GM10248 (cell line): ENCODE data around the gene NECTIN2.

Experiments
- CTCF ChIA-PET: fragments of 300-600 bp; sonication (Branson Sonifier 250); formaldehyde crosslinking; extraction: SDS; loops from one replicate; lab custom pipeline; 2021; ENCODE audit warnings: antibody characterized with exemption; lab: Yijun Ruan, JAX
- POLR2A ChIA-PET: fragments of 350-650 bp; sonication (Branson Sonifier 250); formaldehyde crosslinking; extraction: SDS; loops from one replicate; lab custom pipeline; 2020; ENCODE audit warnings: antibody characterized with exemption; lab: Yijun Ruan, JAX
- DNase-seq: peaks from one replicate; pipeline ENCODE4 v3.0.0; 2012; ENCODE audit errors: extremely low spot score
- CTCF ChIP-seq: IDR thresholded peaks from 2 replicates; pipeline ENCODE4 v1.5.1; 2012; ENCODE audit warnings: mild to moderate bottlenecking, low read depth; ENCODE audit errors: extremely low read depth, missing control alignments, control extremely low read depth

Gene NECTIN2

DNA sequence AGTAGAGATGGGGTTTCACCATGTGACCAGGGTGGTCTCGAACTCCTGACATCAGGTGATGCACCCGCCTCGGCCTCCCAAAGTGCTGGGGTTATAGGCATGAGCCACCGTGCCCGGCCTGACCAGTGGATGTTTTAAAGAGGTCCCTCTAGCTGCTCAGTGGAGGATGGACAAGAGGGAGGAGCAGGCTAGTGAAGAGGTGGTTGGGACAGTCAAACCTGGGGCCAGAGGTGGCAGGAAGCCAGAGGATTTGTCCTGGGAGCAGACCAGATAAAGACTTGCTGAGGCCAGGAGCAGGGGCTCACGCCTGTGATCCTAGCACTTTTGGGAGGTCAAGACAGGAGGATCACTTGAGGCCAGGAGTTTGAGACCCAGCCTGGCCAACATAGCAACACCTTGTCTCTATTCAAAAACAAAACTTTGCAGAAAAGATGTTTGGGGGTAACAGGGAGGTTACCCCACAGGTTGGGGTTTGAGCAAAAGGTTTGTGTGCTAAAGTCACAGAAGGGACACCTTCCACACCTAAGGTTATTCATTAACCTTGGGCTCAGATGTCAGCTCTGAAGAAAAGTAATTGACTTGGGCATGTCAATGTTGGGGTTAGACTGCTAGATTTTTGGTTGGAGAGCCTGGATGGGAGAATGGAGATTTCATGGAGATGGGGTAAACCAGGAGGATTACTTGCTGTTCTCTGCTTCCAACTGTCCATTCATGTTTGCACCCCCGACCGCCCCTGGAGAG, 28.2 kb upstream of the NECTIN2 start:
- no peak for DNase-seq
- ChIA-PET CTCF (interaction anchor here (0.7 to 1.8 kb wide), 2 partner anchors 9 to 10 kb away, joined by 4 to 5 read pairs; partner anchors contain the start of gene BCAM), POLR2A (no interaction called here)
- no peak for TF ChIP-seq CTCF

- ChIA-PET POLR2A (no interaction called here), CTCF (interaction anchor here (0.7 kb wide), 1 partner anchor 9 kb away, joined by 4 read pairs; the partner anchor contains the start of gene BCAM)
- TF ChIP-seq CTCF = no peak
- no peak for DNase-seq
These were observed 27.5 kb upstream of the NECTIN2 start for GRCh38 chr19:44818466-44819031.

DNA sequence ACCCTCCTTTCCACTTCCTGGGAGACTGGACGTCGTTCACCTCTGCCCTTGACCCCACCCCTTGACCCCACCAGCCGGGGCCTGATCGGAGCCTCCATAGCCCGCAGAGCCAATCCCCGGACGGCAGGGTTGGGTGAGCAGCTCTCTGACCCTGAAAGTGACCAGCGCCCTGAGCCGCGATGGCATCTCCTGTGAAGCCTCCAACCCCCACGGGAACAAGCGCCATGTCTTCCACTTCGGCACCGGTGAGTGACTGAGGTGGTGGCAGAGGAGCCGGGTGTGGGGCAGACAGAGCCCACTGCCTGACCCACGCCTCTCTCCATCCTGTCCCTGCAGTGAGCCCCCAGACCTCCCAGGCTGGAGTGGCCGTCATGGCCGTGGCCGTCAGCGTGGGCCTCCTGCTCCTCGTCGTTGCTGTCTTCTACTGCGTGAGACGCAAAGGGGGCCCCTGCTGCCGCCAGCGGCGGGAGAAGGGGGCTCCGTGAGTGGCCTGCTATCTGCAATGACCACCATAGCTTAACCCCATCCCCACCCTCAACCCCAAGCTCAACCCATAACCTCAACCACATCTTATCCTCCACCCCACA, 26.8 kb upstream of the NECTIN2 start:
- no peak for TF ChIP-seq CTCF
- CTCF ChIA-PET = interaction anchor here (0.9 kb wide), 1 partner anchor 11 kb away, joined by 3 read pairs; the partner anchor contains the start of gene BCAM
- POLR2A ChIA-PET = no interaction called here

DNA sequence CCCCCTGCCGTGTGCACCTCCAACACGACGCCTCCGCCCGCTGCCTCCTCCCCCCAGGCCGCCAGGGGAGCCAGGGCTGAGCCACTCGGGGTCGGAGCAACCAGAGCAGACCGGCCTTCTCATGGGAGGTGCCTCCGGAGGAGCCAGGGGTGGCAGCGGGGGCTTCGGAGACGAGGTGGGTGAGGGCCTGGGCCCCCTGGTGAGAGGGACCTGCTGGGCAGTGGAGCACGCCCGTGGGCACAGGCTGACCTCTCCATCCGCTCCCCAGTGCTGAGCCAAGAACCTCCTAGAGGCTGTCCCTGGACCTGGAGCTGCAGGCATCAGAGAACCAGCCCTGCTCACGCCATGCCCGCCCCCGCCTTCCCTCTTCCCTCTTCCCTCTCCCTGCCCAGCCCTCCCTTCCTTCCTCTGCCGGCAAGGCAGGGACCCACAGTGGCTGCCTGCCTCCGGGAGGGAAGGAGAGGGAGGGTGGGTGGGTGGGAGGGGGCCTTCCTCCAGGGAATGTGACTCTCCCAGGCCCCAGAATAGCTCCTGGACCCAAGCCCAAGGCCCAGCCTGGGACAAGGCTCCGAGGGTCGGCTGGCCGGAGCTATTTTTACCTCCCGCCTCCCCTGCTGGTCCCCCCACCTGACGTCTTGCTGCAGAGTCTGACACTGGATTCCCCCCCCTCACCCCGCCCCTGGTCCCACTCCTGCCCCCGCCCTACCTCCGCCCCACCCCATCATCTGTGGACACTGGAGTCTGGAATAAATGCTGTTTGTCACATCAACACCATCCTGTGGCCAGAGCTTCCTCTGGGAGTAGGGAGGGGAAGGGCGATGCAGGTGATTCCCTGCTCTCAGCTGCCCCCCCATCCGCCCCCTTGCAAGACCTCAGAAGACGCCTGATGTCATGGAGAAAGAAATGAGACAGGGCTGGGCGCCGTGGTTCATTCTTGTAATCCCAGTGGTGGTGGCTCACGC, 25.2 kb upstream of the NECTIN2 start:
- no peak for TF ChIP-seq CTCF
- CTCF ChIA-PET = interaction anchor here (1.1 to 1.2 kb wide), 2 partner anchors 21 to 167 kb away, joined by 3 read pairs; no protein-coding TSS in a partner anchor
- POLR2A ChIA-PET = no interaction called here
- DNase-seq = no peak

More for the DNA sequence above, 26.8 kb upstream of the NECTIN2 start:
- no peak for DNase-seq

DNA sequence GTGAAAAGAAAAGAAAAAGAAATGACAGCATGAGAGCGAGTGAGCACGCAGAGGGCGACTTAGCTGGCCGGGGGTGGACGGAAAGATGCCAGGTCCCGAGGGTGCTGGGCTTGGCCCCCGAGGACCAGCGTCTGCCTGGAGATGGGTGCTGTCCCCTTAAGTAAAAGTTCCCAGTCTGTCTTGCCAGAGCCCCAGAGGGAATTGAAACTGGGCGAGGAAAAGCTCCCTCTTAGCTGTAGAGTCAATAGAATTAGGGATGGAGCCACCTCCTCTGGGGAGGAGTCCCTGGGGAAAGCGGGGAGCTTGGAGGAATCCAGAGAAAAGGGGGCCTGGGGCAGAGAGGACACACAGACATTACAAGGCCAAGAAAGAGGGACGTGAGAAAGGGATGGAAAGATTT, 23.9 kb upstream of the NECTIN2 start:
- DNase-seq = no peak
- ChIA-PET POLR2A (no interaction called here), CTCF (interaction anchor here (0.9 to 1.6 kb wide), 3 partner anchors 12 to 134 kb away, joined by 3 read pairs; no protein-coding TSS in a partner anchor)
- TF ChIP-seq CTCF = no peak
